HCT116 (cell line): ENCODE measurements around the gene ZSWIM8. TPM values are rescaled to one million over a fixed set of nuclear protein-coding genes. Genes with fewer than 3 reads are reported as not detected.
"Not testable (repeated sequence)": the region's sequence is repeated elsewhere in the genome, so short reads cannot be mapped to it uniquely, and the experiment has no call there.

Source experiments
- ATAC-seq: fragments of 200-7000 bp; cut with Tn5 transposase; 2 replicates; pipeline ENCODE4 v1.9.1; 2020; ENCODE audit warnings: mild to moderate bottlenecking, moderate library complexity
- BruUV-seq: library from RNA; stranded (reverse); fragments of 400-500 nt; replicated peaks from 2 replicates; lab custom pipeline; 2021; lab: Mats Ljungman, UMichigan
- CTCF ChIA-PET: fragments of 300-600 bp; sonication (Branson Sonifier 250); formaldehyde crosslinking; loops from one replicate; lab custom pipeline; 2021; ENCODE audit warnings: antibody characterized with exemption; lab: Charles Lee
- POLR2A ChIA-PET: fragments of 300-600, 350-600 bp; sonication (Branson Sonifier 250); formaldehyde crosslinking; loops from one replicate; lab custom pipeline; 2021; ENCODE audit warnings: antibody characterized with exemption; lab: Charles Lee
- RAD21 ChIA-PET, 2 experiments: fragments of 300-600 bp; sonication (Branson Sonifier 250); formaldehyde crosslinking; loops; one replicate each; lab custom pipeline; 2023; ENCODE audit warnings: low total read pairs in 2 of 2; ENCODE audit not compliant: uncharacterized antibody in 2 of 2, unreplicated experiment in 2 of 2, low non-redundant PET in 1 of 2; lab: Charles Lee
- DNase-seq: peaks from one replicate; pipeline ENCODE4 v3.0.0-alpha.2; 2010; ENCODE audit warnings: low read depth, low spot score
- H2AFZ ChIP-seq: fragments of 200-600 bp; shearing (Covaris generic), sonication (generic); 2 replicates; pipeline ENCODE4 v1.6.1; 2017; ENCODE audit warnings: low read depth, mixed run types, mixed read lengths, antibody characterized with exemption, low read length; ENCODE audit not compliant: poor library complexity, severe bottlenecking
- H3K27ac ChIP-seq: 2 replicates; pipeline ENCODE4 v1.5.1; 2012; ENCODE audit warnings: low read depth, low read length
- H3K27me3 ChIP-seq: fragments of 200-600 bp; sonication (generic); 2 replicates; pipeline ENCODE4 v1.6.1; 2016; ENCODE audit warnings: mixed run types, low read length, mixed read lengths; ENCODE audit not compliant: insufficient read depth
- H3K36me3 ChIP-seq, 2 experiments: fragments of 200-500 bp in 1 of 2; fragments of 200-600 bp in 1 of 2; sonication (Bioruptor generic) in 1 of 2; sonication (generic) in 1 of 2; 2 replicates each; pipeline versions ENCODE4 v1.5.1 to v1.6.1; 2014 to 2016; ENCODE audit warnings: low read length in 2 of 2, inconsistent platforms in 1 of 2, mixed read lengths in 1 of 2, mixed run types in 1 of 2; ENCODE audit not compliant: insufficient read depth in 2 of 2, control insufficient read depth in 1 of 2
- H3K4me1 ChIP-seq, 2 experiments: fragments of 200-600 bp in 1 of 2; sonication (generic) in 1 of 2; 2 replicates each; pipeline versions ENCODE4 v1.5.1 to v1.6.1; 2012 to 2017; ENCODE audit warnings: low read length in 2 of 2, inconsistent platforms in 1 of 2, mild to moderate bottlenecking in 1 of 2, mixed read lengths in 1 of 2, mixed run types in 1 of 2, moderate library complexity in 1 of 2; ENCODE audit not compliant: insufficient read depth in 2 of 2, control insufficient read depth in 1 of 2
- H3K4me2 ChIP-seq: fragments of 200-600 bp; sonication (generic); 2 replicates; pipeline ENCODE4 v1.6.1; 2017; ENCODE audit warnings: mixed run types, low read length, mixed read lengths
- H3K4me3 ChIP-seq, 2 experiments: fragments of 200-600 bp in 1 of 2; sonication (generic) in 1 of 2; replicated peaks in 1 of 2; 2 replicates each; pipeline ENCODE4 v1.5.1; 2011 to 2016; ENCODE audit warnings: low read length in 2 of 2, control low read depth in 1 of 2, low read depth in 1 of 2, mild to moderate bottlenecking in 1 of 2, mixed read lengths in 1 of 2, mixed run types in 1 of 2
- H3K79me2 ChIP-seq: fragments of 200-600 bp; sonication (generic); 2 replicates; pipeline ENCODE4 v1.6.1; 2017; ENCODE audit warnings: mild to moderate bottlenecking, mixed run types, low read length, moderate library complexity, mixed read lengths; ENCODE audit not compliant: insufficient read depth
- H3K9ac ChIP-seq: fragments of 200-600 bp; sonication (generic); 2 replicates; pipeline ENCODE4 v1.6.1; 2016; ENCODE audit warnings: low read length, mixed read lengths
- H3K9me2 ChIP-seq: fragments of 200-600 bp; sonication (generic), shearing (Covaris generic); 2 replicates; pipeline ENCODE4 v1.6.1; 2017; ENCODE audit warnings: mixed run types, mild to moderate bottlenecking, moderate library complexity; ENCODE audit not compliant: insufficient read depth
- H3K9me3 ChIP-seq, 2 experiments: fragments of 200-500 bp in 1 of 2; fragments of 200-600 bp in 1 of 2; sonication (Bioruptor generic) in 1 of 2; sonication (generic) in 1 of 2; 2 replicates each; pipeline ENCODE4 v1.6.1; 2014 to 2017; ENCODE audit warnings: low read length in 2 of 2, mixed read lengths in 2 of 2, inconsistent platforms in 1 of 2, low read depth in 1 of 2, mild to moderate bottlenecking in 1 of 2, mixed run types in 1 of 2, moderate library complexity in 1 of 2; ENCODE audit not compliant: control insufficient read depth in 1 of 2, insufficient read depth in 1 of 2
- H4K20me1 ChIP-seq: fragments of 200-600 bp; sonication (generic), shearing (Covaris generic); 2 replicates; pipeline ENCODE4 v1.6.1; 2017; ENCODE audit warnings: mixed run types, mild to moderate bottlenecking, moderate library complexity; ENCODE audit not compliant: insufficient read depth
- CBX3 ChIP-seq: IDR thresholded peaks from 2 replicates; pipeline ENCODE4 v1.6.1; 2012; ENCODE audit warnings: low read depth
- CEBPB ChIP-seq: IDR thresholded peaks from 2 replicates; pipeline ENCODE4 v1.6.1; 2012; ENCODE audit warnings: low read depth
- EGR1 ChIP-seq: IDR thresholded peaks from 2 replicates; pipeline ENCODE4 v1.6.1; 2012; ENCODE audit warnings: low read depth
- EZH2 ChIP-seq: fragments of 200-600 bp; sonication (generic); IDR thresholded peaks from 2 replicates; pipeline ENCODE4 v1.6.1; 2017; ENCODE audit warnings: antibody characterized with exemption, mixed run types
- EZH2phosphoT487 ChIP-seq: fragments of 200-600 bp; IDR thresholded peaks from 2 replicates; pipeline ENCODE4 v1.6.1; 2018; ENCODE audit warnings: antibody characterized with exemption, borderline replicate concordance
- POLR2A ChIP-seq: IDR thresholded peaks from 2 replicates; pipeline ENCODE4 v1.7.0; 2011; ENCODE audit warnings: borderline replicate concordance; ENCODE audit not compliant: insufficient read depth, insufficient read length; ENCODE audit errors: extremely low read depth
- REST ChIP-seq: IDR thresholded peaks from 2 replicates; pipeline ENCODE4 v1.6.1; 2012; ENCODE audit warnings: low read depth
- SP1 ChIP-seq: IDR thresholded peaks from 2 replicates; pipeline ENCODE4 v1.6.1; 2012; ENCODE audit warnings: low read depth
- TCF7L2 ChIP-seq: IDR thresholded peaks from 2 replicates; pipeline ENCODE4 v1.7.0; 2011; ENCODE audit warnings: borderline replicate concordance, inconsistent platforms; ENCODE audit not compliant: insufficient read depth, insufficient read length; ENCODE audit errors: extremely low read depth
- ZBTB33 ChIP-seq: IDR thresholded peaks from 2 replicates; pipeline ENCODE4 v1.6.1; 2011; ENCODE audit warnings: mild to moderate bottlenecking, low read length, moderate library complexity; ENCODE audit not compliant: insufficient replicate concordance; ENCODE audit errors: extremely low read depth
- intact Hi-C: fragments of 100-400 bp; cut with micrococcal nuclease; formaldehyde crosslinking; loops from 2 replicates; pipeline ENCODE4 v1.10.0; 2022
- total RNA-seq: library from RNA; stranded (reverse); gene quantifications from one replicate; pipeline ENCODE4 v1.2.1, GENCODE V29; 2021; ENCODE audit not compliant: unreplicated experiment

ZSWIM8 gene
- total RNA-seq, 1 experiment from 2014 or later: 49.9 TPM

- RAD21 ChIA-PET, ATAC-seq, POLR2A ChIA-PET, H2AFZ ChIP-seq, CTCF ChIA-PET, H3K27me3 ChIP-seq, intact Hi-C loops, H3K79me2 ChIP-seq, BruUV-seq, H3K36me3 ChIP-seq, H3K27ac ChIP-seq, H3K9me3 ChIP-seq, H3K4me2 ChIP-seq, H3K4me1 ChIP-seq, H3K9me2 ChIP-seq, DNase-seq, H4K20me1 ChIP-seq, H3K4me3 ChIP-seq, H3K9ac ChIP-seq: not testable (repeated sequence)
Observed at GRCh38 chr10:73829090-73829489, 43.7 kb downstream of the ZSWIM8 start.

GRCh38 chr10:73836427-73836980 lies 51.1 kb downstream of the ZSWIM8 start:
- no peak overlapping the region for H3K9ac ChIP-seq
- CTCF ChIA-PET: no interaction called here
- H3K27ac ChIP-seq: no peak overlapping the region
- no peak overlapping the region for H2AFZ ChIP-seq
- no peak overlapping the region for H3K4me3 ChIP-seq
- TF ChIP-seq SP1 (no peak), POLR2A (no peak), EGR1 (no peak), CEBPB (no peak), EZH2 (no peak), TCF7L2 (no peak), CBX3 (no peak), REST (no peak), ZBTB33 (no peak), EZH2phosphoT487 (no peak)
- RAD21 ChIA-PET: no interaction called here
- POLR2A ChIA-PET: no interaction called here
- peaks cover 0 to 9% of the 10 kb centered on the region in 2 experiments; a peak in 2 of 4 replicates for H3K4me1 ChIP-seq
- H3K9me2 ChIP-seq: no peaks in the 10 kb centered on the region
- DNase-seq: no peak
- H3K9me3 ChIP-seq: no peaks in the 10 kb centered on the region
- H3K27me3 ChIP-seq: no peaks in the 10 kb centered on the region
- BruUV-seq: no TSS peak
- H3K4me2 ChIP-seq: no peak overlapping the region
- no peak for ATAC-seq
- peaks cover 14 to 21% of the 10 kb centered on the region in 2 experiments; a peak in 3 of 4 replicates for H3K36me3 ChIP-seq
- no peaks in the 10 kb centered on the region for H3K79me2 ChIP-seq
- intact Hi-C loops: no loop called here
- H4K20me1 ChIP-seq: no peaks in the 10 kb centered on the region
